ENCODE measurements around the gene CDH23. TPM values are rescaled to one million over a fixed set of nuclear protein-coding genes. Genes with fewer than 3 reads are reported as not detected.

CDH23 gene
- total RNA-seq, 1 donor from 2014 or later = not detected

GRCh38 chr10:71396084-71396710 lies 523 bp upstream of the CDH23 start:
- TF ChIP-seq CTCF (IDR thresholded peaks at IDR 0.05) = peak; percentile 74
- peaks cover 6% of the 10 kb centered on the region for H3K4me1 Mint-ChIP-seq (ENCODE audit: low read depth)
- no peaks in the 10 kb centered on the region for H3K9me3 Mint-ChIP-seq (ENCODE audit: low read depth)
- H3K27ac Mint-ChIP-seq (ENCODE audit: unreplicated experiment) = no peak overlapping the region
- DNase-seq (ENCODE audit: low spot score) = no peak
- peaks cover 71% of the 10 kb centered on the region for H3K27me3 Mint-ChIP-seq (ENCODE audit: low read depth)
- H3K4me3 Mint-ChIP-seq (ENCODE audit: unreplicated experiment) = peak overlapping the region; percentile 17
- no peaks in the 10 kb centered on the region for H3K36me3 Mint-ChIP-seq (ENCODE audit: low read depth)

GRCh38 chr10:71397296-71398212 lies 834 bp downstream of the CDH23 start:
- DNase-seq (ENCODE audit: low spot score) = no peak

GRCh38 chr10:71398976-71399375 lies 2.3 kb downstream of the CDH23 start:
- Mint-ChIP-seq H3K4me3 (ENCODE audit: unreplicated experiment) (no peak overlapping the region), H3K36me3 (ENCODE audit: low read depth) (no peaks in the 10 kb centered on the region), H3K27me3 (ENCODE audit: low read depth) (peaks cover 64% of the 10 kb centered on the region), H3K9me3 (ENCODE audit: low read depth) (no peaks in the 10 kb centered on the region), H3K4me1 (ENCODE audit: low read depth) (peaks cover 6% of the 10 kb centered on the region), H3K27ac (ENCODE audit: unreplicated experiment) (no peak overlapping the region)
- DNase-seq (ENCODE audit: low spot score) = no peak
- TF ChIP-seq CTCF (IDR thresholded peaks at IDR 0.05) = no peak

More at GRCh38 chr10:71397296-71398212, 834 bp downstream of the CDH23 start:
- H3K27me3 Mint-ChIP-seq (ENCODE audit: low read depth) = peaks cover 73% of the 10 kb centered on the region
- no peak for TF ChIP-seq CTCF (IDR thresholded peaks at IDR 0.05)
- peaks cover 6% of the 10 kb centered on the region for H3K4me1 Mint-ChIP-seq (ENCODE audit: low read depth)
- no peaks in the 10 kb centered on the region for H3K9me3 Mint-ChIP-seq (ENCODE audit: low read depth)
- H3K36me3 Mint-ChIP-seq (ENCODE audit: low read depth) = no peaks in the 10 kb centered on the region
- H3K27ac Mint-ChIP-seq (ENCODE audit: unreplicated experiment) = no peak overlapping the region
- peak overlapping the region; percentile 52 for H3K4me3 Mint-ChIP-seq (ENCODE audit: unreplicated experiment)

GRCh38 chr10:71399946-71400345 lies 3.2 kb downstream of the CDH23 start:
- no peak for TF ChIP-seq CTCF (IDR thresholded peaks at IDR 0.05)
- Mint-ChIP-seq H3K27ac (ENCODE audit: unreplicated experiment) (no peak overlapping the region), H3K4me3 (ENCODE audit: unreplicated experiment) (no peak overlapping the region), H3K27me3 (ENCODE audit: low read depth) (peaks cover 68% of the 10 kb centered on the region), H3K36me3 (ENCODE audit: low read depth) (no peaks in the 10 kb centered on the region), H3K9me3 (ENCODE audit: low read depth) (no peaks in the 10 kb centered on the region), H3K4me1 (ENCODE audit: low read depth) (peaks cover 6% of the 10 kb centered on the region)
- DNase-seq (ENCODE audit: low spot score) = no peak

- H3K36me3 Mint-ChIP-seq (ENCODE audit: low read depth) = no peaks in the 10 kb centered on the region
- H3K9me3 Mint-ChIP-seq (ENCODE audit: low read depth) = no peaks in the 10 kb centered on the region
- no peak for TF ChIP-seq CTCF (IDR thresholded peaks at IDR 0.05)
- no peak overlapping the region for H3K27ac Mint-ChIP-seq (ENCODE audit: unreplicated experiment)
- DNase-seq (ENCODE audit: low spot score) = no peak
- peaks cover 69% of the 10 kb centered on the region for H3K27me3 Mint-ChIP-seq (ENCODE audit: low read depth)
- H3K4me1 Mint-ChIP-seq (ENCODE audit: low read depth) = peaks cover 6% of the 10 kb centered on the region
- no peak overlapping the region for H3K4me3 Mint-ChIP-seq (ENCODE audit: unreplicated experiment)
Measured at GRCh38 chr10:71401056-71401455, 4.3 kb downstream of the CDH23 start.
